Stimulated activated CD4-positive, alpha-beta T cell treated with anti-CD3 and anti-CD28 coated beads, Interleukin-15, amount 100 ng/mL, for 24 hours (primary cell): ENCODE results near the gene ZNF766.

Experiments
- DNase-seq: peaks from one replicate; pipeline ENCODE4 v3.0.0-alpha.2; 2020

ZNF766 gene

GRCh38 chr19:52269338-52270261 lies at the start of gene ZNF766:
Gene ZNF766 (plus strand): TSS chr19:52269587. CDS start chr19:52269614, 27 bp downstream.
- DNase-seq = peak; percentile 99

DNA sequence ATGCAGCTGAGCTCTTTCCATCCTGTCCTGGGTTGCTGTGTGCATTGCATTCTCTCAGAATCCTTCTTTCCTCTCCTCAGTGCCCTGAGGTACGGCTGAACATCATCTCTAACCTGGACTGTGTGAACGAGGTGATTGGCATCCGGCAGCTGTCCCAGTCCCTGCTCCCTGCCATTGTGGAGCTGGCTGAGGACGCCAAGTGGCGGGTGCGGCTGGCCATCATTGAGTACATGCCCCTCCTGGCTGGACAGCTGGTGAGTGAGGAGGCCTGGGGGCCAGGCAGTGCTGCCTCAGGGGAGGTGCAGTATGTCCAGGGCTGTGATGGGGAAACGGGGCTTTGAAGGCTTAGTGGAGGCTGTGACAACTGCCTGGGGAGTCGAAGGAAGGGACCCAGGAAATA lies 49.8 kb upstream of the ZNF766 start:
- DNase-seq = no peak

DNA sequence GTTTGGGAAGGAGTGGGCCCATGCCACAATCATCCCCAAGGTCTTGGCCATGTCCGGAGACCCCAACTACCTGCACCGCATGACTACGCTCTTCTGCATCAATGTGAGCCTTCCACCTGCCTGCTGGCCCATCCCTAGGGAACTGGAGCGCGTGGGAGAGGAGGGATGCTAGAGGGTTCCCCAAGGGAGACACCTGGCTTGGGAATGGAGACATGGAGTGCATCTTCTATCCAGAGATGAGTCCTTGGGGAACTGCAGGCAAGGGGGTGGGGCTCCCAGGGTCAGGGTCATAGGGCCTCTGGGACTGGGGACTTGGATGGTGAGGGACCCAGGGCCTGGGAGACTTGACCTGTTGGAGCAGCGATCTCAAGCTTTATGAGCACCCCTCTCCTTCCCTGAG lies 48.4 kb upstream of the ZNF766 start:
- no peak for DNase-seq

GRCh38 chr19:52221831-52222375 lies 47.5 kb upstream of the ZNF766 start:
- no peak for DNase-seq

- no peak for DNase-seq
Observed at GRCh38 chr19:52224211-52224610, 45.2 kb upstream of the ZNF766 start.

DNA sequence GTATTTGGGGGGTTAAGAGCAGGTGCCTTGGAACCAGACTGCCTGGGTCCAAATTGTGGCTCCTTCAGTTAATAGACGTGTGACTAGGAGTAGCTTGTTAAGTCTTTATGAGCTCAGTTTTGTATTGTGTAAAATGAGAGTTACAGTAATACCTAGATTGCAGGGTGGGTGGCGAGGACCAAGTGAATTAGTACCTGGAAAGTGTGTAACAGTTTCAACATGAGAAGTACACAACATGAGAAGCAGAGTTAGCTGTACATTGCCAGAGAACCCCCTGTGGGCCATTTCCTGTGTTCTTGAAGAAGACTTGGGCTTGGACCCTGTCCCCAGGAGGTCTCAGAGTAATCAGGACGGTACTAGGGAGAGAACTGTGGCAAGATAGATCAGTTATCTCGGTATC lies 42.7 kb upstream of the ZNF766 start:
- peak; percentile 15 for DNase-seq

- no peak for DNase-seq
Observed at GRCh38 chr19:52227196-52227940, 42.0 kb upstream of the ZNF766 start.

GRCh38 chr19:52227980-52228379 lies 41.4 kb upstream of the ZNF766 start:
- no peak for DNase-seq

DNA sequence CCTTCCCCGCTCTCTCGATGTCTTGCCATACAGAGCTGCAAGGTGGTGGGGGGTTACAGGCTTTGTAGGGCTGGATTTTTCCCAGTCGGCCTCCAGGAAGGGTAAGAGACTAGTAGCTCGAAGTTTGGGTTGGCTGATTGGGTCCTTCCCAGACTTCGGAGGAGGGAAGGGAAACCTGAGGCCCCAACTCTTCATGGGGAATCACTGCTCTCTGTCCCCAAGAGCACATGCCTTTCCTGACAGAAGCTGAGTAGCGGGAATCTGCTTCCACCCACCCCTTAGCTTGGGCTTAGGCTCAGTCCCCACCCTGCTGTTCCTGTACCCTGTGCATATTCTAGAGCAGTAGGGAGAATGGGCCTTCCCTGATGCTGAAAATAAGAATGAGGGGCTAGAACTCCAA lies 39.9 kb upstream of the ZNF766 start:
- no peak for DNase-seq

GRCh38 chr19:52230685-52231084 lies 38.7 kb upstream of the ZNF766 start:
- DNase-seq = no peak

DNA sequence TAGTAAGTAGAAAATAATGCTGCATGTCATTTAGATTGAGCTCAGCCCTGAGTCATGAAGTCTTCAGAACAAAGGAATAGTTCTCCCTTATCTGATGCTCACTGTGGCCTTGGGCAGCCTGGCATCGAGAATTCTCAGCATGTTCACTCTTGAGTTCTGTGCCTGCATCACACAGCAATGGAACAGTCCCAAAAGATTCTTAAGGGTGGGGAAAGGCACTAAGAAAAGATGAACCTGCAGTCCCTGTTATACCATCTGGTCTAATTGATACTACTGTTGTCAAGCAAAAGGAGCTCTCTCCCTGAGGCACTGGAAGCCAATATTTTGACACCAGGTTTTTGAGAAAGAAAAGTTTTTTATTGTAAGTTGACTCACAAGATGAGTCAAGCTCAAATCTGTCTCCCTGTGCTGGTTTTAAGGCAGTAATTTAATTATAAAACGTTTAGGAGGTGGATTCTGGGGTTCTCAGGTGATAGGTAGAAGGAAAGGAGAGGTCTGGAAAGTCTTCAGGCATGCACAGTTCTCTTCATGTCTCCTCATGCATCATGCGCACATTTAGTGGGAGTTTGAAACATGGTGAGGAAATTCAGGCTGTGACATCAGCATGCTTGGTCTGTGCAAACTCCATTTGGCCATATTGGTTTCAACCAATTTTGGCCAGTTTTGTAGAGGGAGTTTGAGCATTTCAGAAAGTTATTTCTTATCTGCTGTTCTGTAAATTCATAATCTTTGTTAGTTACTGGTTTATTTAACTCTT lies 38.1 kb upstream of the ZNF766 start:
- no peak for DNase-seq

DNA sequence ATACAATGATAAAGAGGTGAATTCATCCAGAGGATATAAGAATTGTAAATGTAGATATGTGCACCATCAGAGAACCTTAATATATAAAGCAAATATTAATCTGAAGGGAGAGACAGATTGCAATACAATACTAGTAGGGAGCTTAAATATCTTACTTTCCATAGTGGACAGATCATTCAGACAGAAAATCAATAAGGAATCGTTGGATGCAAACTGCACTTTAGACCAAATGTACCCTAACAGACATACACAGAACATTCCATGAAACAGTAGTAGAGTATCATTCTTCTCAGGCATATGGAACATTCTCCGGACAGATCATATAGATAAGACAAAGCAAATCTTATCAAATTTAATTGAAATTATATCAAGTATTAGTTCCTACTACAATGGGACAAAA lies 35.0 kb upstream of the ZNF766 start:
- no peak for DNase-seq

DNA sequence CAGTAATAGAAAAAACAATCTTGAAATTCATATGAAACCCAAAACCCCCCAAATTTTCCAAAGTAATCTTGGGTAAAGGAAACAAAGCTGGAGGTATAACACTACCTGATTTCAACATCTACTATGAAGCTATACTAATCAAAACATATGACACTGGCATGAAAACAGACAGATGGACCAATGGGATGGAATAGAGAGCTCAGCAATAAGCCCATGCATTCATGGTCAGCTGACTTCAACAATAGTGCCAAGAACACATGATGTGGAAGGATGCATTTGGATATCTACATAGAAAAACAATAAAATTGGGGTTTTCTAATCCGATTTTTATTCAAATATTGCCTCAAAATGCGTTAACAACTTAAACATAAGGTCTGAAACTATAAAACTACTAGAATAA lies 32.2 kb upstream of the ZNF766 start:
- DNase-seq = no peak

DNA sequence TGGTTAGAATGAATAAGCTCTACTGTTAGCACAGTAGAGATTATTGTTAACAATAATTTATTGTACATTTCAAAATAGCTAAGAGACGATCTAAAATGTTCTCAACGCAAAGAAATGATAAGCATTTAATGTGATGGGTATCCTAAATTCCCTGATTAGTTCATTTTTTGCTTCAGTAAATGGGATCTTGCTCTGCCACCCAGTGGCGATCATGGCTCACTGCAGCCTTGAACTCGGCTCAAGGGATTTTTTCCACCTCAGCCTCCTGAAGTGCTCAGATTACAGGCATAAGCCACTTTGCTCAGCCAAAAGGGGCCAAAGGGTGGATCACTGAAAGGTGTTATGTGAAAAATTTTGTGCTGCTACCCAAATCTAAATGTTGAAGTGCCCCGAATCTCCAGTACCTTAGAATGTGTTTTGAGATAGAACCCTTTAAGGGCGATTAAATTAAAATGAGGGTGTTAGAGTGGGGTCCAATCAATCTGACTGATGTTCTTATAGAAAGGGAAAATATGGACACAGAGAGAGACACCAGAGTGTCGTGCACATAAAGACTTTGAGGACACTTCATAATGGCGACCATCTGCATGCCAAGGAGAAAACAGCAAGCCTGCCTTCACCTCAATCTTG lies 31.5 kb upstream of the ZNF766 start:
- DNase-seq = peak; percentile 62

DNA sequence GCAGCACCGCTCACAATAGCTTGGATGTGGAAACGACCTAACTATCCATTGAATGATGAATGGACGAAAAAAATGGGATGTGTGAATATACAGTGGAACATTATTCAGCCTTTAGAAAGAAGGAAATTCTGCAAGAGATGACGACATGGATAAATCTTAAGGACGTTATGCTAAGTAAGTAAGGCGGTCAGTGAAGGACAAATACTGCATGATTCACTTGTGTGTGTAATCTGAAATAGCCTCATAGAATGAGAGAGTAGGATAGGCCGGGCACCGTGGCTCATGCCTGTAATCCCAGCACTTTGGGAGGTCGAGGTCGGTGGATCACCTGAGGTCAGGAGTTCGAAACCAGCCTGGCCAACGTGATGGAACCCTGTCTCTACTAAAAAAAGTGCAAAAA lies 25.4 kb upstream of the ZNF766 start:
- no peak for DNase-seq

- DNase-seq = peak; percentile 71
Observed at GRCh38 chr19:52248241-52248640, 21.1 kb upstream of the ZNF766 start.

DNA sequence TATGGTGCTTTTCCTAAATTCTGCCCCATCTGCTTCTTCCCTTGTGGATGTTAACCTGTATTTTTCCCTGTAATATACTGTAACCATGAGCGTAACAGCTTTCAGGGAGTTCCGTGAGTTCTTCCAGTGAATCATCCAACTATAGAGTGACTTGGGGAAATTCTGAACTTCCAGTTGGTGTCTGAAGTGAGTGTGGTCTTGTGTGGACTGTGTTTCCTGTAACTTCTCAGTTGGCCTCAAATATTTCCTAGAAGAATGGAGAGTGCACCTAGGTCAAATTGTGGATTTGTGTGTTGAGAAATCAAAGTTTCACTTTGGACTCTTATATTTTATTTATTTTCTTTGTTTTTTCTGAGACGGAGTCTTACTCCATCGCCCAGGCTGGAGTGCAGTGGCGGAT lies 11.0 kb upstream of the ZNF766 start:
- DNase-seq = no peak

- peak; percentile 19 for DNase-seq
Observed at GRCh38 chr19:52265556-52265955, 3.8 kb upstream of the ZNF766 start.

- DNase-seq = peak; percentile 15
Observed at GRCh38 chr19:52270266-52270885, 989 bp downstream of the ZNF766 start.

- no peak for DNase-seq
Observed at GRCh38 chr19:52273301-52273700, 3.9 kb downstream of the ZNF766 start.

DNA sequence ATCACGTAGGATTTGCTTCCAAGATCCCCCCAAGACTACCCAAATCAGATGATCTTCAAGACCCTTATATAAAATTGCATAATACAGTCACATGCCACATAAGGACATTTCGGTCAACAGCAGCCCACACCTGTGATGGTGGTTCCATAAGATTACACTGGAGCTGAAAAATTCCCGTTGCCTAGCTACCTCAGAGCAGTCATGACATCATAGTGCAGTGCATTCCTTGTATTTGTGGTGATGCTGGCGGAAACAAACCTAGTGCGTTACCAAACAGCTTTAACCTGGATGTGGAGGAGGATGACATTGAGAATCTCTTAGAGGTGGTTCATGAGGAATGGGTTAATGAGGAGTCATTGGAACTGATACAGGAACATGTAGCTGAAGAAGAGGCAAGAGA lies 4.8 kb downstream of the ZNF766 start:
- no peak for DNase-seq

DNA sequence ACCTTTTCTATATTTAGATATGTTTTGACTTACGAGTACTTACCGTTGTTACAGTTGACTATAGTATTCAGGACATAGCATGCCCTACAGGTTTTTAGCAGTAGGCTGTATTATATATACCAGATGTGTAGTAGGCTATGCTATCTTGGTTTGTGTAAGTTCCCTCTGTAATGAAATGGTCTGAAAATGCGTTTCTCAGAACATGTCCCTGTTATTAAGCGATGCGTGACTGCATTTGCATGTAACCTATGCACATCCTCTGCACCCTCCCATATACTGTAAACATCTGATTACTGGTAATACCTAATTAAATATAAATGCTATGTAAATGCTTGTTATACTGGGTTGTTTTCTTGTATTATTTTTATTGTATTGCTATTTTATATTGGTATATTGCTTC lies 6.6 kb downstream of the ZNF766 start:
- DNase-seq = no peak
